GM12878 (cell line): ENCODE data around the gene FOXP1. TPM values are rescaled to one million over a fixed set of nuclear protein-coding genes. Genes with fewer than 3 reads are reported as not detected.

Experiments
- CEBPB ChIP-seq, 2 experiments: fragments of 150-350 bp in 1 of 2; IDR thresholded peaks; 2 replicates each; pipeline ENCODE4 v1.6.1; 2012 to 2014; ENCODE audit warnings: low read depth in 2 of 2, low read length in 2 of 2, borderline replicate concordance in 1 of 2, inconsistent platforms in 1 of 2
- DPF2 ChIP-seq: fragments of 450-650 bp; IDR thresholded peaks from 2 replicates; pipeline ENCODE4 v1.6.1; 2017; ENCODE audit warnings: mild to moderate bottlenecking
- GABPA ChIP-seq: IDR thresholded peaks from 2 replicates; pipeline ENCODE4 v1.6.1; 2014; ENCODE audit warnings: antibody characterized with exemption, low read depth, mild to moderate bottlenecking, inconsistent platforms
- MXI1 ChIP-seq: fragments of 150-350 bp; IDR thresholded peaks from 2 replicates; pipeline ENCODE4 v1.6.1; 2011; ENCODE audit warnings: low read depth, mild to moderate bottlenecking, inconsistent platforms, low read length, improper control_type of control experiment
- MYB ChIP-seq: fragments of 150-350 bp; IDR thresholded peaks from 2 replicates; pipeline ENCODE4 v1.6.1; 2014; ENCODE audit warnings: mild to moderate bottlenecking, low read depth, low read length, borderline replicate concordance
- MYC ChIP-seq: IDR thresholded peaks from 2 replicates; pipeline ENCODE4 v1.6.1; 2011; ENCODE audit warnings: mild to moderate bottlenecking, low read length, moderate library complexity, inconsistent platforms; ENCODE audit not compliant: insufficient read depth, insufficient replicate concordance, insufficient read length, severe bottlenecking
- NFIC ChIP-seq: IDR thresholded peaks from 2 replicates; pipeline ENCODE4 v1.6.1; 2012; ENCODE audit warnings: low read depth, mild to moderate bottlenecking, inconsistent platforms, low read length, moderate library complexity
- NRF1 ChIP-seq: conservative IDR thresholded peaks from 2 replicates; pipeline ENCODE4 v1.6.1; 2011; ENCODE audit warnings: mild to moderate bottlenecking, low read depth, low read length, improper control_type of control experiment
- RAD21 ChIP-seq: IDR thresholded peaks from 2 replicates; pipeline ENCODE4 v1.6.1; 2011; ENCODE audit warnings: mild to moderate bottlenecking, low read depth, low read length, moderate library complexity; ENCODE audit not compliant: insufficient read depth
- RCOR1 ChIP-seq: conservative IDR thresholded peaks from 2 replicates; pipeline ENCODE4 v1.6.1; 2012; ENCODE audit warnings: low read depth, low read length, improper control_type of control experiment
- RUNX3 ChIP-seq: IDR thresholded peaks from 2 replicates; pipeline ENCODE4 v1.6.1; 2012; ENCODE audit warnings: low read length, inconsistent platforms
- SIX5 ChIP-seq: IDR thresholded peaks from 2 replicates; pipeline ENCODE4 v1.6.1; 2011; ENCODE audit warnings: mild to moderate bottlenecking, low read depth, low read length, moderate library complexity; ENCODE audit not compliant: severe bottlenecking
- SMAD5 ChIP-seq: IDR thresholded peaks from 2 replicates; pipeline ENCODE4 v1.6.1; 2016; ENCODE audit warnings: antibody characterized with exemption, low read depth
- SMARCA5 ChIP-seq: fragments of 450-650 bp; IDR thresholded peaks from 2 replicates; pipeline ENCODE4 v1.6.1; 2017; ENCODE audit warnings: mild to moderate bottlenecking
- ZBED1 ChIP-seq: IDR thresholded peaks from 2 replicates; pipeline ENCODE4 v1.6.1; 2016; ENCODE audit warnings: borderline replicate concordance
- ZNF207 ChIP-seq: fragments of 450-650 bp; IDR thresholded peaks from 2 replicates; pipeline ENCODE4 v1.6.1; 2014; ENCODE audit warnings: antibody characterized with exemption, mild to moderate bottlenecking, borderline replicate concordance
- ZNF217 ChIP-seq: fragments of 450-650 bp; IDR thresholded peaks from 2 replicates; pipeline ENCODE4 v1.6.1; 2017; ENCODE audit warnings: antibody characterized with exemption, mild to moderate bottlenecking
- polyA plus RNA-seq, 11 experiments: library from polyadenylated mRNA; depleted of rRNA in 4 of 11; unstranded in 6 of 11; stranded (reverse) in 5 of 11; fragments of >200 nt; fragmentation: Nextera tagmentation in 4 of 11; fragmentation: Illumina TruSeq in 1 of 11; extraction: Ambion mirVana in 4 of 11; extraction: Trizol in 1 of 11; gene quantifications; 1 replicate in 1 of 11; 2 replicates in 10 of 11; pipeline versions ENCODE4 v1.2.1 to v1.2.3, GENCODE V29; 2011 to 2016; ENCODE audit warnings: inconsistent platforms in 2 of 11, missing spikeins in 2 of 11, low read depth in 1 of 11
- total RNA-seq, 4 experiments: library from RNA; depleted of rRNA in 3 of 4; stranded (reverse); fragments of >200 nt in 3 of 4; fragmentation: Illumina TruSeq in 1 of 4; extraction: Trizol in 1 of 4; gene quantifications; 2 replicates each; pipeline versions ENCODE4 v1.2.1 to v1.2.3, GENCODE V29; 2013 to 2021
- TF ChIP-seq, protein P1 (sequence below): fragments of 450-650 bp; IDR thresholded peaks from 2 replicates; pipeline ENCODE4 v1.6.1; 2016; ENCODE audit warnings: mild to moderate bottlenecking
- TF ChIP-seq, protein P2 (sequence below): fragments of 450-650 bp; IDR thresholded peaks from 2 replicates; pipeline ENCODE4 v1.6.1; 2017; ENCODE audit warnings: antibody characterized with exemption, mild to moderate bottlenecking, moderate library complexity
- TF ChIP-seq, protein P3 (sequence below): fragments of 150-350 bp; IDR thresholded peaks from 2 replicates; pipeline ENCODE4 v1.6.1; 2014; ENCODE audit warnings: mild to moderate bottlenecking, low read depth, low read length
- TF ChIP-seq, protein P4 (sequence below): fragments of 450-650 bp; formaldehyde crosslinking; IDR thresholded peaks from 2 replicates; pipeline ENCODE4 v1.5.0; 2022; ENCODE audit warnings: mild to moderate bottlenecking, missing genetic modification characterization
- TF ChIP-seq, protein P5 (sequence below): IDR thresholded peaks from 2 replicates; pipeline ENCODE4 v1.6.1; 2012; ENCODE audit warnings: low read depth, low read length, improper control_type of control experiment

Gene FOXP1
- total and polyA plus RNA-seq, 10 of the 15 experiments (the other 5 are each of a cell fraction or from before 2014, with no cell fraction given), result 0.05 to 1.6 (median 0.20) TPM; not detected in 1

DNA sequence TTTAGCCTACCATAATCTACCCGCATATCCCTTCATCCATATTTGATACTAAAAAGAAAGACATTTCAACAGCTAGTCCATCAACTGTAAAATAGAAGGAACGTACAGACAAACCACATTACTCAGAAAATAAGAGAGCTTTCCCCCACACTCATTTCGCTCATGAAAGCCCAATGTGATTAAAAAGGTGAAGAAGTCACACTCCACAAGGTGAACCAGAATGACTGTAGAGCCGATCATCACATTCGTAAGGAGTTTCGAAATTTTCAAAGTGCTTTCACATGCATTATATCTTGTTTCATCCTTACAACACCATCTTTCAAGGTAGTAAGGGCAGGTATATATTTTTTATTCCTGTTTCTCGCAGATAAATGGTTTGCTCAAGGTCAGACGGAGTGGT is 225.3 kb downstream of the FOXP1 start (continued):
- TF ChIP-seq, protein P1, sequence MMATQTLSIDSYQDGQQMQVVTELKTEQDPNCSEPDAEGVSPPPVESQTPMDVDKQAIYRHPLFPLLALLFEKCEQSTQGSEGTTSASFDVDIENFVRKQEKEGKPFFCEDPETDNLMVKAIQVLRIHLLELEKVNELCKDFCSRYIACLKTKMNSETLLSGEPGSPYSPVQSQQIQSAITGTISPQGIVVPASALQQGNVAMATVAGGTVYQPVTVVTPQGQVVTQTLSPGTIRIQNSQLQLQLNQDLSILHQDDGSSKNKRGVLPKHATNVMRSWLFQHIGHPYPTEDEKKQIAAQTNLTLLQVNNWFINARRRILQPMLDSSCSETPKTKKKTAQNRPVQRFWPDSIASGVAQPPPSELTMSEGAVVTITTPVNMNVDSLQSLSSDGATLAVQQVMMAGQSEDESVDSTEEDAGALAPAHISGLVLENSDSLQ, result no peak
- no peak for TF ChIP-seq NRF1
- TF ChIP-seq, protein P2, sequence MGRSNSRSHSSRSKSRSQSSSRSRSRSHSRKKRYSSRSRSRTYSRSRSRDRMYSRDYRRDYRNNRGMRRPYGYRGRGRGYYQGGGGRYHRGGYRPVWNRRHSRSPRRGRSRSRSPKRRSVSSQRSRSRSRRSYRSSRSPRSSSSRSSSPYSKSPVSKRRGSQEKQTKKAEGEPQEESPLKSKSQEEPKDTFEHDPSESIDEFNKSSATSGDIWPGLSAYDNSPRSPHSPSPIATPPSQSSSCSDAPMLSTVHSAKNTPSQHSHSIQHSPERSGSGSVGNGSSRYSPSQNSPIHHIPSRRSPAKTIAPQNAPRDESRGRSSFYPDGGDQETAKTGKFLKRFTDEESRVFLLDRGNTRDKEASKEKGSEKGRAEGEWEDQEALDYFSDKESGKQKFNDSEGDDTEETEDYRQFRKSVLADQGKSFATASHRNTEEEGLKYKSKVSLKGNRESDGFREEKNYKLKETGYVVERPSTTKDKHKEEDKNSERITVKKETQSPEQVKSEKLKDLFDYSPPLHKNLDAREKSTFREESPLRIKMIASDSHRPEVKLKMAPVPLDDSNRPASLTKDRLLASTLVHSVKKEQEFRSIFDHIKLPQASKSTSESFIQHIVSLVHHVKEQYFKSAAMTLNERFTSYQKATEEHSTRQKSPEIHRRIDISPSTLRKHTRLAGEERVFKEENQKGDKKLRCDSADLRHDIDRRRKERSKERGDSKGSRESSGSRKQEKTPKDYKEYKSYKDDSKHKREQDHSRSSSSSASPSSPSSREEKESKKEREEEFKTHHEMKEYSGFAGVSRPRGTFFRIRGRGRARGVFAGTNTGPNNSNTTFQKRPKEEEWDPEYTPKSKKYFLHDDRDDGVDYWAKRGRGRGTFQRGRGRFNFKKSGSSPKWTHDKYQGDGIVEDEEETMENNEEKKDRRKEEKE, result no peak
- TF ChIP-seq CEBPB (IDR thresholded peaks at IDR 0.05; ENCODE audit: borderline replicate concordance in 1 of 2, low read depth in 2 of 2, low read length in 2 of 2), result no peak
- TF ChIP-seq, protein P3, sequence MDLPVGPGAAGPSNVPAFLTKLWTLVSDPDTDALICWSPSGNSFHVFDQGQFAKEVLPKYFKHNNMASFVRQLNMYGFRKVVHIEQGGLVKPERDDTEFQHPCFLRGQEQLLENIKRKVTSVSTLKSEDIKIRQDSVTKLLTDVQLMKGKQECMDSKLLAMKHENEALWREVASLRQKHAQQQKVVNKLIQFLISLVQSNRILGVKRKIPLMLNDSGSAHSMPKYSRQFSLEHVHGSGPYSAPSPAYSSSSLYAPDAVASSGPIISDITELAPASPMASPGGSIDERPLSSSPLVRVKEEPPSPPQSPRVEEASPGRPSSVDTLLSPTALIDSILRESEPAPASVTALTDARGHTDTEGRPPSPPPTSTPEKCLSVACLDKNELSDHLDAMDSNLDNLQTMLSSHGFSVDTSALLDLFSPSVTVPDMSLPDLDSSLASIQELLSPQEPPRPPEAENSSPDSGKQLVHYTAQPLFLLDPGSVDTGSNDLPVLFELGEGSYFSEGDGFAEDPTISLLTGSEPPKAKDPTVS, result no peak
- TF ChIP-seq SIX5, result no peak
- TF ChIP-seq ZNF217, result no peak
- peak; percentile 83 for TF ChIP-seq RUNX3
- TF ChIP-seq ZNF207, result no peak
- TF ChIP-seq NFIC, result peak; percentile 80
- TF ChIP-seq RAD21, result no peak
- TF ChIP-seq DPF2, result no peak
- TF ChIP-seq ZBED1, result peak; percentile 47; the same call in 1 of the 2 replicates
- no peak for TF ChIP-seq MYC
- peak; percentile 62; the same call in 1 of the 2 replicates for TF ChIP-seq GABPA
- no peak for TF ChIP-seq RCOR1
- TF ChIP-seq, protein P4, sequence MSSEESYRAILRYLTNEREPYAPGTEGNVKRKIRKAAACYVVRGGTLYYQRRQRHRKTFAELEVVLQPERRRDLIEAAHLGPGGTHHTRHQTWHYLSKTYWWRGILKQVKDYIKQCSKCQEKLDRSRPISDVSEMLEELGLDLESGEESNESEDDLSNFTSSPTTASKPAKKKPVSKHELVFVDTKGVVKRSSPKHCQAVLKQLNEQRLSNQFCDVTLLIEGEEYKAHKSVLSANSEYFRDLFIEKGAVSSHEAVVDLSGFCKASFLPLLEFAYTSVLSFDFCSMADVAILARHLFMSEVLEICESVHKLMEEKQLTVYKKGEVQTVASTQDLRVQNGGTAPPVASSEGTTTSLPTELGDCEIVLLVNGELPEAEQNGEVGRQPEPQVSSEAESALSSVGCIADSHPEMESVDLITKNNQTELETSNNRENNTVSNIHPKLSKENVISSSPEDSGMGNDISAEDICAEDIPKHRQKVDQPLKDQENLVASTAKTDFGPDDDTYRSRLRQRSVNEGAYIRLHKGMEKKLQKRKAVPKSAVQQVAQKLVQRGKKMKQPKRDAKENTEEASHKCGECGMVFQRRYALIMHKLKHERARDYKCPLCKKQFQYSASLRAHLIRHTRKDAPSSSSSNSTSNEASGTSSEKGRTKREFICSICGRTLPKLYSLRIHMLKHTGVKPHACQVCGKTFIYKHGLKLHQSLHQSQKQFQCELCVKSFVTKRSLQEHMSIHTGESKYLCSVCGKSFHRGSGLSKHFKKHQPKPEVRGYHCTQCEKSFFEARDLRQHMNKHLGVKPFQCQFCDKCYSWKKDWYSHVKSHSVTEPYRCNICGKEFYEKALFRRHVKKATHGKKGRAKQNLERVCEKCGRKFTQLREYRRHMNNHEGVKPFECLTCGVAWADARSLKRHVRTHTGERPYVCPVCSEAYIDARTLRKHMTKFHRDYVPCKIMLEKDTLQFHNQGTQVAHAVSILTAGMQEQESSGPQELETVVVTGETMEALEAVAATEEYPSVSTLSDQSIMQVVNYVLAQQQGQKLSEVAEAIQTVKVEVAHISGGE (CRISPR knock-in tag), result no peak
- no peak for TF ChIP-seq SMARCA5
- TF ChIP-seq, protein P5, sequence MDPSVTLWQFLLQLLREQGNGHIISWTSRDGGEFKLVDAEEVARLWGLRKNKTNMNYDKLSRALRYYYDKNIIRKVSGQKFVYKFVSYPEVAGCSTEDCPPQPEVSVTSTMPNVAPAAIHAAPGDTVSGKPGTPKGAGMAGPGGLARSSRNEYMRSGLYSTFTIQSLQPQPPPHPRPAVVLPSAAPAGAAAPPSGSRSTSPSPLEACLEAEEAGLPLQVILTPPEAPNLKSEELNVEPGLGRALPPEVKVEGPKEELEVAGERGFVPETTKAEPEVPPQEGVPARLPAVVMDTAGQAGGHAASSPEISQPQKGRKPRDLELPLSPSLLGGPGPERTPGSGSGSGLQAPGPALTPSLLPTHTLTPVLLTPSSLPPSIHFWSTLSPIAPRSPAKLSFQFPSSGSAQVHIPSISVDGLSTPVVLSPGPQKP, result no peak
- no peak for TF ChIP-seq SMAD5
- TF ChIP-seq MYB, result no peak
- TF ChIP-seq MXI1, result no peak
